GM12872 (cell line): ENCODE data around the gene TIMP3.

ENCODE experiments used
- CTCF ChIP-seq: IDR thresholded peaks from 3 replicates; pipeline ENCODE4 v1.5.1; 2011; ENCODE audit warnings: low read depth, mild to moderate bottlenecking, low read length, moderate library complexity; ENCODE audit not compliant: insufficient read depth

Gene TIMP3

GRCh38 chr22:32848226-32848625 lies 46.7 kb downstream of the TIMP3 start:
- TF ChIP-seq CTCF, result no peak

GRCh38 chr22:32849501-32849900 lies 48.0 kb downstream of the TIMP3 start:
- no peak for TF ChIP-seq CTCF

DNA sequence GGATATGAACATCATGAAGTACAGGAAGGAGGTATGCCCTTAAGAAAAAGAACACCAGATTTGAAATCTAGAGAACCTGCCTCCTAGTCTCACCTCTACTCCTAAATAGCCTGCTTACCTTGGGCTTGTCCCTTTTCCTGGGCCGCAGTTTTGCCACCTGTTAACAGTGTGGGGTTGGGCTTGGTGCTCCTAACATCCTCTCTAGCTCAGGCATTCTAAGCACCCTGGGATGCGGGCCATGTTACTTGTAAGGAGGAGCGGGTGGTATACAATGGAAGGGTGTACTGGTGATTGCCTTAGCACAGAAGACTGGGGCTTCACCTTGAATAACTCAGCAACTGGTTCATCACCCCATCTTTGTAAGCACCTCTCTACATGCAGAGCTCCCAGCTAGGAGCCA lies 48.7 kb downstream of the TIMP3 start:
- no peak for TF ChIP-seq CTCF

DNA sequence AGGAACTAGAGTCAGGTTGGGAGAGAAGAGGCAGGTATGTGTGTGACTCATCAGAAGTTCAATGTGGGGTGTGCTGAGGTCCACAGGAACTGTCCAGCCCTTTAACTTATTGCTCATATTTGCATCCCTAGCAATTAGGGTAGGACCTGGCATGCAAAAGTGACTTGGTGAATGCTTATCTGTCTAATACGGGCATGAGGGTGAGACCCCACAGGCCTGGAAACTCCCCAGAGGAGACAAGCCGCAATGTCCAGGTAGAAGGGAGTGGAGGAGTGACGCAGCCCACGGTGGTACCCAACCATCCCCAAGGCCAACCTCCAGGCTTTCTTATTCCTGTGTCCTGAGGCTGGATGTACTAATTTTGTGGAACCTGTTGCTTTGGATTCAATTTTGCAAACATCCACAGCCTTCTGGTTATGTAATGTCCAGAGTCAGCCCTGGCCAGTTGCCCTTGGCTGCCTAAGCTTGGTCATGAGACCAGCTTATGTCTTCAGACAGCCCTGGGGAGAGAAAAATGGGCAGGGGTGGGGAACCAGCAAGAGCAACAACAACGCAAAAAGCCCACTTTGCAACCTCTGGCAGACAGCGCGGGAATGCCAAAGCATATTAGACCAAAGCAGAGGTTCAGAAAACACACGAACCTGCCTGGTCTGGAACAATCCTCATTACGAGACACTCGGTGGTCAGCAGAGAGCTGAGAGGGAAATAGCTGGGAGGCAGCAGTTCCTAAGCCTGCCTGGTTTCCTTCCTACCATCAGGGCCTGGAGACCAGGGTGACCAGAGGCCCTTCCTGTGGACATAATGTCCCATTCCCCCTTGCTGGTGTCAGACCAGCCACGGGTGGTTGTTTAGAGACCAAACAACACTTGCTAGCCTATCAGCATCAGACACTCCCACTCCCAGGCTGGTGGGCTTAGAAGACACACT lies 49.3 kb downstream of the TIMP3 start:
- no peak for TF ChIP-seq CTCF

DNA sequence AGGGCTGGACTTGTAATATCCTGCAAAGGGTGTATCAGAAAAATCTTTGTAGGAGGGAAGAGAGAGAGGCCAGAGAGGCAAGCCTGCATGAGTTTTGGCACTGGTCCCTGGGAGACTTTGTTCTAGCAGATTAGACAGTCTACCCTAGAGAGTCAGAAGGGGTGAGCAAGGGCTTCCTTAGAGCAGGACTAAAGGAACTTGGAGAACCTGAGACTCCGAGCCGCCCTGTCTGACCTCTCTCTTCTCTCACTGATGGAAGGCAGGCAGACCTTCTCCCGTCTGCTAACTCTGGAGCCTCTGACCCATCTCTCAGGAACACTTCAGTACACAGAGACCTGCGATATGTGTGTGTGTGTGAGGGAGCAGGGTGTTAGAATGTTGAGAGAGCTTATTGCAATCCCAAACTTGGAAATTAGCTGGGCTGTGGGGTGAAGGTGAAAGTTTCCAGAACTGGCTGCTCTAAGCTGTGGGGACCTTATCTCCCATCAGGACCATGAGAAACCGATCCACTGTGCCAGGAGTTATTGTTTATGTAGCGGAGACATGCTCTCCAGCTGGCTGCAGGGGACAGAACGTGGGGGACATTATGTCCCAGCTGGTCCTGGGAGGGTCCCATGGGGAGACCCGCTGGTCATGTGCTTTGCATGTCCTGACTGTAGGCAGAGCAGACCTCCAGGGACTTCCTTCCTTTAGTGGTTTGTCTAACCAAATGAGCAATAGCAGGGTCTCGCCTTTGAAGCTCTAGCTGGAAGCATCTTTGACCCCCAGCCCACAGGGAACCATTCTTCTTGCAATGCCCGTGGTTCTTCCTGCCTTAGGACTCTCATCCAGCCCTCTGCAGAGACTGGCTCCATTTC lies 51.1 kb downstream of the TIMP3 start:
- TF ChIP-seq CTCF, result no peak

GRCh38 chr22:32853662-32854061 lies 52.2 kb downstream of the TIMP3 start:
- TF ChIP-seq CTCF, result no peak

DNA sequence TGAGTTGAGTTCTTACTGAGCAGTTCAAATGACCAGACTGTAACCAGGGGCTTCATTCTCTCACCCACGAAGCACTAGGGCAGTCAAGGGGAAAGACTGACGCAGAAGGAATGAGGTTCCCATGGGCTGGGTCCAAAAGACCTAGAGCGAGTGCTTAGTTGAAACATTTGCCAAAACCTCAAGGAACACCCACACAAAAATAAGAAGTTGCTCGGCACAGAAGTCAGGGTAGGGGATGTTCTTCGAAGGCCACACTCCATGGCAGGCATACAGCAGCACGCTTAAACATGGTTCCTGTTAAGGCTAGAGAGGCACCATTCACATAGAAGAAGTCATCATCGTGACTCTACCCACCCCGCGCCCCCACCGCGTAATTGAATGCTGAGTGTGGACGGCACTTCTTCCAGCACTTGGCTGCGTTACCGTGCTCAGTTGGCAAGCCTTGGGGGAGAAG lies 52.9 kb downstream of the TIMP3 start:
- TF ChIP-seq CTCF, result no peak
